Measurements from ENCODE around the gene MED22. TPM values are rescaled to one million over a fixed set of nuclear protein-coding genes. Genes with fewer than 3 reads are reported as not detected.

The MED22 gene
- total and polyA plus RNA-seq, 2 of the 8 experiments (the other 6 are each of a cell fraction or from before 2014, with no cell fraction given), result 56.4 to 68.4 TPM

GRCh38 chr9:133335924-133336811, 11.8 kb downstream of the MED22 start, which contains the start of gene SURF6 (continued):
- no peak for TF ChIP-seq CHD7 (IDR thresholded peaks at IDR 0.05; ENCODE audit: insufficient replicate concordance, low read length)
- peak; percentile 64 for TF ChIP-seq TEAD4 (IDR thresholded peaks at IDR 0.05; ENCODE audit: low read depth, low read length)
- TF ChIP-seq SIX5 (IDR thresholded peaks at IDR 0.05; ENCODE audit: low read depth, low read length), result no peak
- TF ChIP-seq CBX8 (IDR thresholded peaks at IDR 0.05; ENCODE audit: borderline replicate concordance, low read depth, low read length), result no peak
- TF ChIP-seq SAP30 (IDR thresholded peaks at IDR 0.05; ENCODE audit: insufficient read depth, insufficient replicate concordance, low read length), result peak; percentile 63
- peak; percentile 76 for TF ChIP-seq TAF1 (IDR thresholded peaks at IDR 0.05; ENCODE audit: low read depth, low read length)
- TF ChIP-seq CEBPB (IDR thresholded peaks at IDR 0.05; ENCODE audit: low read depth, low read length), result no peak
- no peak for TF ChIP-seq RNF2 (IDR thresholded peaks at IDR 0.05; ENCODE audit: borderline replicate concordance, low read depth, low read length, missing control alignments, poor library complexity, severe bottlenecking)
- TF ChIP-seq TAF7 (optimal IDR thresholded peaks at IDR 0.05; ENCODE audit: borderline replicate concordance, low read depth, low read length), result peak; percentile 67

All from H1 (cell line).